GM18861 (cell line): ENCODE data around the gene PRAF2.

Source experiments
- ATAC-seq: cut with Tn5 transposase; IDR thresholded peaks from one replicate; pipeline ENCODE4 v1.9.1; 2021; ENCODE audit not compliant: unreplicated experiment

PRAF2 gene

GRCh38 chrX:49043220-49043986 lies 30.4 kb downstream of the PRAF2 start, which contains the start of gene TFE3:
Gene TFE3, minus strand, starts transcription at chrX:49043357. Its CDS starts 131 bp downstream, at chrX:49043226.
- ATAC-seq, result peak; percentile 87

GRCh38 chrX:49042581-49043219 lies 31.1 kb downstream of the PRAF2 start:
- ATAC-seq, result no peak

GRCh38 chrX:49041744-49042580 lies 31.8 kb downstream of the PRAF2 start:
- ATAC-seq, result no peak

- no peak for ATAC-seq
Measured at GRCh38 chrX:49040376-49040955, 33.3 kb downstream of the PRAF2 start.

- no peak for ATAC-seq
Measured at GRCh38 chrX:49039598-49040375, 34.0 kb downstream of the PRAF2 start.

GRCh38 chrX:49037883-49038475 lies 35.8 kb downstream of the PRAF2 start:
- ATAC-seq, result no peak

- no peak for ATAC-seq
Measured at GRCh38 chrX:49030283-49030682, 43.5 kb downstream of the PRAF2 start.

- no peak for ATAC-seq
Measured at GRCh38 chrX:49029876-49030275, 43.9 kb downstream of the PRAF2 start.
